HG03432 (cell line): ENCODE data around the gene NR6A1.

ENCODE experiments used
- ATAC-seq: cut with Tn5 transposase; IDR thresholded peaks from one replicate; pipeline ENCODE4 v1.9.1; 2021; ENCODE audit warnings: mild to moderate bottlenecking, moderate library complexity; ENCODE audit not compliant: unreplicated experiment

NR6A1 gene

GRCh38 chr9:124696101-124696500 lies 75.0 kb downstream of the NR6A1 start:
- no peak for ATAC-seq

GRCh38 chr9:124695280-124695890 lies 75.7 kb downstream of the NR6A1 start:
- no peak for ATAC-seq

- ATAC-seq: no peak
These were observed 76.5 kb downstream of the NR6A1 start for GRCh38 chr9:124694414-124695279.

- no peak for ATAC-seq
These were observed 77.7 kb downstream of the NR6A1 start for GRCh38 chr9:124693403-124693802.

- ATAC-seq: no peak
These were observed 82.7 kb downstream of the NR6A1 start for GRCh38 chr9:124688238-124688904.

- no peak for ATAC-seq
These were observed 84.2 kb downstream of the NR6A1 start for GRCh38 chr9:124686918-124687317.

- no peak for ATAC-seq
These were observed 85.9 kb downstream of the NR6A1 start for GRCh38 chr9:124685217-124685616.

GRCh38 chr9:124684169-124684568 lies 86.9 kb downstream of the NR6A1 start:
- ATAC-seq: no peak

- no peak for ATAC-seq
These were observed 88.1 kb downstream of the NR6A1 start for GRCh38 chr9:124683043-124683442.

- no peak for ATAC-seq
These were observed 90.3 kb downstream of the NR6A1 start for GRCh38 chr9:124680714-124681390.

GRCh38 chr9:124680049-124680448 lies 91.1 kb downstream of the NR6A1 start:
- ATAC-seq: no peak

GRCh38 chr9:124676159-124676551 lies 95.0 kb downstream of the NR6A1 start:
- no peak for ATAC-seq

- no peak for ATAC-seq
These were observed 95.6 kb downstream of the NR6A1 start for GRCh38 chr9:124675261-124676158.

- ATAC-seq: no peak
These were observed 96.5 kb downstream of the NR6A1 start for GRCh38 chr9:124674651-124675050.

GRCh38 chr9:124673063-124673462 lies 98.0 kb downstream of the NR6A1 start:
- no peak for ATAC-seq

- ATAC-seq: no peak
These were observed 99.2 kb downstream of the NR6A1 start for GRCh38 chr9:124671861-124672260.

- no peak for ATAC-seq
These were observed 104.5 kb downstream of the NR6A1 start for GRCh38 chr9:124666642-124667041.

- ATAC-seq: no peak
These were observed 105.6 kb downstream of the NR6A1 start for GRCh38 chr9:124665391-124666058.

GRCh38 chr9:124664143-124664542 lies 107.0 kb downstream of the NR6A1 start:
- no peak for ATAC-seq
